Activated gamma-delta T cell treated with Interleukin-2 at 50 U/mL for 16 hours (primary cell): Measurements from ENCODE around the gene CAMK2G.
"Not testable (repeated sequence)": the region's sequence is repeated elsewhere in the genome, so short reads cannot be mapped to it uniquely, and the experiment has no call there.

Experiments used
- DNase-seq: peaks from one replicate; pipeline ENCODE4 v3.0.0-alpha.2; 2020

Gene CAMK2G

DNA sequence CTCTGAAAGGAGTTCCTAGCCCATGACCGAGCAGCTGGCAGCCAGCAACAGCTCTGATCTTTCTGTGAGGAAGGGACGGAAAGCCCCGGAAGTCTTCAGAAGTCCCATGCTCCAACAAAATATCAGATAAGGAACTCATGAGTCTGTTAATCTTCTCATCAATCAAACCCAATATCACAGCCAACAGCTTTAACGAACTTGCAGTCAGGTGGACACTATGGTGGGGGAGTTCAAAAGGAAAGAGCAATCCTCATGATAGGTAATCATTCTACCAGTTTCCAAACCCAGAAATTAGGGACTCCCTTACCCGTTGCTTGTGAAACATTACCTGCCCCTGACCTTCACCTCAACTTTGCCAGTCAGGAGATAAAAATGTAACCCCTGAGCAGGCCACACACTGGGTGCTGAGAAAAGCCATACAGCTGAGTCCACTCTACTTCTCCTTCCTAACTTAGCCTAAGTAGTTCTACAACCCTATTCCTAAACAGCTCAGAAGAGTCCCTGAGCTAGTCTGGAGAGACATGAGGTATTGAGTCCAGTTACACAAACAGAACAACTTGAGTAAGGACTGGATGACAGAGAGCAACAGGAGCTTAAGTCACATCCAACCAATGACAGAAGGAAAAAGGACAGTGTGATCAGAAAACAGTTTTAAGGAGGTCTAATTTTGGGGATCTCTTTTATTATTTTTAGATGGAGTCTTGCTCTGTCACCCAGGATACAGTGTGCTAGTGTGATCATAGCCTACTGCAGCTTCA lies 65.1 kb downstream of the CAMK2G start:
- no peak for DNase-seq

GRCh38 chr10:73808021-73808815 lies 66.1 kb downstream of the CAMK2G start:
- no peak for DNase-seq

DNA sequence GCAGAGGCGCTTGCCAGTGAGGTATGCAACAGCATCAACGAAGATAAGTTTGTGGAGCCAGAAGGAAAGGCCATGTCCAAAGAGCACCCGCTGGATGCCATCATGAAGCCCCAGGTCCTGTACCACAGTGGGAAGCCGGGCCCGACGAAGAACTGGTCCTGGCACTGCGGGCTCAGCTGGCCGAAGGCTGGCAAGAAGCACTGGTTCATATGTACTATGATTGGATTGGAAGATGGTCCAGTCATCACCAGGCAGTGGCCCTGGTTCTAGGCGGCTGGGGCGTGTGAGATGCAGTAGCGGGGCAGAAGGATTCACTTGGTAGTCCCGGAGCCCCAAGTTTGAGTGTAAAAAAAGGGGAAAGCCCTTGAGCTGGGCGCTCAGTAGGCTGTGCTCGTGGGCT lies 66.9 kb downstream of the CAMK2G start:
- no peak for DNase-seq

- no peak for DNase-seq
Measured at GRCh38 chr10:73806176-73806950, 68.0 kb downstream of the CAMK2G start.

GRCh38 chr10:73803680-73804286 lies 70.6 kb downstream of the CAMK2G start:
- DNase-seq, result no peak

- no peak for DNase-seq
Measured at GRCh38 chr10:73802276-73802991, 71.9 kb downstream of the CAMK2G start.

DNA sequence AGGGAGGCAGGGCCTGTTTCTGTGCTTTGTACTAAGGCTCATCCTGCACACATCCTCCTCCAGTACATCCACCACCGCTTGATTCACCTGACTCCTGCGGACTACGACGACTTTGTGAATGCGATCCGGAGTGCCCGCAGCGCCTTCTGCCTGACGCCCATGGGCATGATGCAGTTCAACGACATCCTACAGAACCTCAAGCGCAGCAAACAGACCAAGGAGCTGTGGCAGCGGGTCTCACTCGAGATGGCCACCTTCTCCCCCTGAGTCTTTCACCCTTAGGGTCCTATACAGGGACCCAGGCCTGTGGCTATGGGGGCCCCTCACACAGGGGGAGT lies 73.1 kb downstream of the CAMK2G start:
- DNase-seq, result no peak

- DNase-seq, result no peak
Measured at GRCh38 chr10:73800560-73801252, 73.6 kb downstream of the CAMK2G start.

- no peak for DNase-seq
Measured at GRCh38 chr10:73799899-73800559, 74.3 kb downstream of the CAMK2G start.

GRCh38 chr10:73798927-73799560 lies 75.3 kb downstream of the CAMK2G start:
- no peak for DNase-seq

DNA sequence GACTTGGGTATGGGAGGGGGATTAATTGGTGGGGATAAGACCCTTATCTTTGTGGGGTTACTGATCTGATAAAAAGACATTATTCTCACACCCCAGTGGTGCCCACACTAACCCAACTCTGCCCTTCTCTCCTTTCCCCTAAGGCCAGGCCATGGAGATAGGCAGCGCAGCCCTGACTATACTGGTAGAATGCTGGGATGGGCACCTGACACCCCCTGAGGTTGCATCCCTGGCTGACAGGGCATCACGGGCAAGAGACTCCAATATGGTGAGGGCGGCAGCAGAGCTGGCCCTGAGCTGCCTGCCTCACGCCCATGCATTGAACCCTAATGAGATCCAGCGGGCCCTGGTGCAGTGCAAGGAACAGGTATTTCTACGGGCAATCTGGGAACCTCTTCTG lies 76.3 kb downstream of the CAMK2G start:
- DNase-seq, result no peak

DNA sequence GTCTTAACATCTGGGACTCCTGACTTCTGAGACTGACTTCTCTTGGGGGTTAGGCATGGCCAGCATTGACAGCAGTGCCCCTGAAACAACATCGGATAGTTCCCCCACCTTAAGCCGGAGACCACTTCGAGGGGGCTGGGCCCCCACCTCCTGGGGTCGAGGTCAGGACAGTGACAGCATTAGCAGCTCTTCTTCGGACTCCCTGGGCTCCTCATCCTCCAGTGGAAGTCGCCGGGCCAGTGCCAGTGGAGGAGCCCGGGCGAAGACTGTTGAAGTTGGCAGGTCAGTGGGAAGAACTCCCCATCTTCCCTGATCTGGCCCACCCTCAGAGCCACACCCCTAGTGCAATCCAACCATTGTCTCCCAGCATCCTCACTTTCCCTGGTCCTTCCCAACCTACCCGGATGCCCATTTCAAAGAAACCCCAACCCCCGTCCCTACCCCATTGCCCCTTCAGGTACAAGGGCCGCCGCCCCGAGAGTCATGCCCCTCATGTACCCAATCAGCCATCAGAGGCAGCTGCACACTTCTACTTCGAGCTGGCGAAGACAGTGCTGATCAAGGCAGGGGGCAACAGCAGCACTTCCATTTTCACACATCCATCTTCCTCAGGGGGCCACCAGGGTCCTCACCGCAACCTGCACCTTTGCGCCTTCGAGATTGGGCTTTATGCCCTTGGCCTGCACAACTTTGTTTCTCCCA lies 76.9 kb downstream of the CAMK2G start:
- no peak for DNase-seq

- DNase-seq, result no peak
Measured at GRCh38 chr10:73796766-73797165, 77.6 kb downstream of the CAMK2G start.

GRCh38 chr10:73796035-73796434 lies 78.3 kb downstream of the CAMK2G start:
- DNase-seq, result not testable (repeated sequence)

GRCh38 chr10:73795491-73795890 lies 78.9 kb downstream of the CAMK2G start:
- not testable (repeated sequence) for DNase-seq

DNA sequence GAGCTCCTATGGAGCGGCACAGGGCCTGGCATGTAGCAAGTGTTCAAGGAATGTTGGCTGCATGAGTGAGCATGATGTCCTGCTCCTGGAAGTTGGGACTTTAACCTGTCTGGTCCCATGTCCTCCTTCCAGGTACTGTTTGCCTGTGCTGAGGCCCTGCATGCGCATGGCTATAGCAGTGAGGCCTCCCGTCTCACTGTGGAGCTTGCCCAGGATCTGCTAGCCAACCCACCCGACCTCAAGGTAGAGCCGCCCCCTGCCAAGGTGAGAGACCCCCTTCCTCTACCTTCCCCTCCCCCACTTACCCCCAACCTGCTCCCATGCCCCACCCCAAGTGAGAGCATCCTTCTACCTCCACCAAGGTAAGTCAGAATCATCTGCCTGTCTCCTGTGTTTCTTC lies 80.9 kb downstream of the CAMK2G start:
- no peak for DNase-seq

- DNase-seq, result no peak
Measured at GRCh38 chr10:73791871-73792400, 82.4 kb downstream of the CAMK2G start.

- no peak for DNase-seq
Measured at GRCh38 chr10:73790886-73791625, 83.3 kb downstream of the CAMK2G start.

- DNase-seq, result no peak
Measured at GRCh38 chr10:73789659-73790055, 84.7 kb downstream of the CAMK2G start.
